ENCODE measurements around the gene LIMS1. TPM values are rescaled to one million over a fixed set of nuclear protein-coding genes. Genes with fewer than 3 reads are reported as not detected.

Gene LIMS1
- total and polyA plus RNA-seq, 2 of the 13 experiments (the other 11 are each of a cell fraction or from before 2014, with no cell fraction given) = 38.3 to 49.6 TPM

DNA sequence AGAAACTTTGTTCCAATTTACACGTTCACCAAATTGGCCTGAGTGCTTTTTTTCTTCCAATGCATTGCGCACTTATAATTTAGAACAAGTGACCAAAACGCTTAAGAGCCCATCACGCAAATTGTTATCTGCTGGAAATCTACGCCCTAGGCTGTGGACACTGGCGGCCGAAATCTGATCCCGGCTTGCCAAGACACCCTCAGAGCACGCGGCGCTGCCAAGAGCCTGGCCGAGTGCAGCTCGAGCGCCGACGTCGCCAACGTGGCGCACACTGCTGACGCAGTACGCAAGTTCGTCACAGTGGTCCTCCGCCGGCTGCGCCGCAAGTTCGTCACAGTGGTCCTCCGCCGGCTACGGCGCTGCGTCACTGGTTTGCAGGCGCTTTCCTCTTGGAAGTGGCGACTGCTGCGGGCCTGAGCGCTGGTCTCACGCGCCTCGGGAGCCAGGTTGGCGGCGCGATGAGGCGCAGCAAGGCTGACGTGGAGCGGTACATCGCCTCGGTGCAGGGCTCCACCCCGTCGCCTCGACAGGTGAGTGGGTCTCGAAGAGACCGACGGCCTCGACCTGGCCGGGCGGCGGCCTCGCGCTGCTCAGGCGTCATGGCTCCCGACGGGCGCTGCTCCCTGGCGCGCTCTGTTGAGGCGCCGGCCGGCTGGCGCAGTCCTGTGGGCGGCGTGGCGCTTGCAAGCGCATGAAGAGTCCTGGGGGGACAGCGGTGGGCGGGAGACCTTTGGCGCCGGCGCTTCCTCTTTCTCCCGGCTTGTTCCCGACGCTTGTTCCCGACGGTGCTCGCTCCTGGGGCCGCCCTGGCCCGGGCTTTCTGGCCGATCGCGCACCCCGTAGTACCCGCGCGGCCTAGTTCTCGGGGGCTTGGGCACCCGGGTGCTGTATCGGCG is 185.1 kb downstream of the LIMS1 start, which contains the start of gene RANBP2 (continued):
- TF ChIP-seq SMC3 (IDR thresholded peaks at IDR 0.05; ENCODE audit: low read length) (no peak), HDAC1 (CRISPR knock-in tag; IDR thresholded peaks at IDR 0.05) (peak; percentile 99), ZNF703 (CRISPR knock-in tag; IDR thresholded peaks at IDR 0.05; ENCODE audit: borderline replicate concordance) (peak; percentile 49; the same call in 1 of the 2 replicates), NFE2L2 (IDR thresholded peaks at IDR 0.05; ENCODE audit: low read length) (no peak), ZNF737 (CRISPR knock-in tag; IDR thresholded peaks at IDR 0.05; ENCODE audit: borderline replicate concordance) (peak; percentile 92; the same call in 1 of the 2 replicates), ZNF772 (CRISPR knock-in tag; IDR thresholded peaks at IDR 0.05) (peak; percentile 97), ZNF20 (CRISPR knock-in tag; IDR thresholded peaks at IDR 0.05) (no peak), RBM39 (IDR thresholded peaks at IDR 0.05; ENCODE audit: low read depth, low read length, poor library complexity, severe bottlenecking) (peak; percentile 95), REPIN1 (CRISPR knock-in tag; IDR thresholded peaks at IDR 0.05; ENCODE audit: borderline replicate concordance, low read depth) (peak; percentile 99), ZNF678 (CRISPR knock-in tag; IDR thresholded peaks at IDR 0.05) (peak; percentile 89), MED1 (CRISPR knock-in tag; IDR thresholded peaks at IDR 0.05) (peak; percentile 90), GTF2F1 (IDR thresholded peaks at IDR 0.05; ENCODE audit: low read length) (peak; percentile 79), RCOR2 (CRISPR knock-in tag; IDR thresholded peaks at IDR 0.05) (peak; percentile 79; the same call in 1 of the 2 replicates), SYNCRIP (IDR thresholded peaks at IDR 0.05; ENCODE audit: insufficient read depth, low read depth, low read length) (no peak), ZNF75D (CRISPR knock-in tag; IDR thresholded peaks at IDR 0.05; ENCODE audit: borderline replicate concordance) (no peak; the same call in 1 of the 2 replicates), CEBPG (CRISPR knock-in tag; IDR thresholded peaks at IDR 0.05) (peak; percentile 56), NR2C2 (CRISPR knock-in tag; IDR thresholded peaks at IDR 0.05; ENCODE audit: borderline replicate concordance) (peak; percentile 90), REXO4 (CRISPR knock-in tag; IDR thresholded peaks at IDR 0.05; ENCODE audit: borderline replicate concordance) (peak; percentile 95), ZNF891 (CRISPR knock-in tag; IDR thresholded peaks at IDR 0.05) (peak; percentile 91; the same call in 1 of the 2 replicates), ZNF260 (CRISPR knock-in tag; IDR thresholded peaks at IDR 0.05; ENCODE audit: borderline replicate concordance, low read depth) (0 out of 2 replicates have a peak, but pooled peaks have one; percentile 54), WIZ (CRISPR knock-in tag; IDR thresholded peaks at IDR 0.05) (peak; percentile 92; the same call in 1 of the 2 replicates)
- TF ChIP-seq, protein P1, sequence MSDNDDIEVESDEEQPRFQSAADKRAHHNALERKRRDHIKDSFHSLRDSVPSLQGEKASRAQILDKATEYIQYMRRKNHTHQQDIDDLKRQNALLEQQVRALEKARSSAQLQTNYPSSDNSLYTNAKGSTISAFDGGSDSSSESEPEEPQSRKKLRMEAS (IDR thresholded peaks at IDR 0.05) = peak; percentile 100
- TF ChIP-seq, protein P2, sequence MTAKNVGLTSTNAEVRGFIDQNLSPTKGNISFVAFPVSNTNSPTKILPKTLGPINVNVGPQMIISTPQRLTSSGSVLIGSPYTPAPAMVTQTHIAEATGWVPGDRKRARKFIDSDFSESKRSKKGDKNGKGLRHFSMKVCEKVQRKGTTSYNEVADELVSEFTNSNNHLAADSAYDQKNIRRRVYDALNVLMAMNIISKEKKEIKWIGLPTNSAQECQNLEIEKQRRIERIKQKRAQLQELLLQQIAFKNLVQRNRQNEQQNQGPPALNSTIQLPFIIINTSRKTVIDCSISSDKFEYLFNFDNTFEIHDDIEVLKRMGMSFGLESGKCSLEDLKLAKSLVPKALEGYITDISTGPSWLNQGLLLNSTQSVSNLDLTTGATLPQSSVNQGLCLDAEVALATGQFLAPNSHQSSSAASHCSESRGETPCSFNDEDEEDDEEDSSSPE (CRISPR knock-in tag; IDR thresholded peaks at IDR 0.05) = peak; percentile 83
- TF ChIP-seq, protein P3, sequence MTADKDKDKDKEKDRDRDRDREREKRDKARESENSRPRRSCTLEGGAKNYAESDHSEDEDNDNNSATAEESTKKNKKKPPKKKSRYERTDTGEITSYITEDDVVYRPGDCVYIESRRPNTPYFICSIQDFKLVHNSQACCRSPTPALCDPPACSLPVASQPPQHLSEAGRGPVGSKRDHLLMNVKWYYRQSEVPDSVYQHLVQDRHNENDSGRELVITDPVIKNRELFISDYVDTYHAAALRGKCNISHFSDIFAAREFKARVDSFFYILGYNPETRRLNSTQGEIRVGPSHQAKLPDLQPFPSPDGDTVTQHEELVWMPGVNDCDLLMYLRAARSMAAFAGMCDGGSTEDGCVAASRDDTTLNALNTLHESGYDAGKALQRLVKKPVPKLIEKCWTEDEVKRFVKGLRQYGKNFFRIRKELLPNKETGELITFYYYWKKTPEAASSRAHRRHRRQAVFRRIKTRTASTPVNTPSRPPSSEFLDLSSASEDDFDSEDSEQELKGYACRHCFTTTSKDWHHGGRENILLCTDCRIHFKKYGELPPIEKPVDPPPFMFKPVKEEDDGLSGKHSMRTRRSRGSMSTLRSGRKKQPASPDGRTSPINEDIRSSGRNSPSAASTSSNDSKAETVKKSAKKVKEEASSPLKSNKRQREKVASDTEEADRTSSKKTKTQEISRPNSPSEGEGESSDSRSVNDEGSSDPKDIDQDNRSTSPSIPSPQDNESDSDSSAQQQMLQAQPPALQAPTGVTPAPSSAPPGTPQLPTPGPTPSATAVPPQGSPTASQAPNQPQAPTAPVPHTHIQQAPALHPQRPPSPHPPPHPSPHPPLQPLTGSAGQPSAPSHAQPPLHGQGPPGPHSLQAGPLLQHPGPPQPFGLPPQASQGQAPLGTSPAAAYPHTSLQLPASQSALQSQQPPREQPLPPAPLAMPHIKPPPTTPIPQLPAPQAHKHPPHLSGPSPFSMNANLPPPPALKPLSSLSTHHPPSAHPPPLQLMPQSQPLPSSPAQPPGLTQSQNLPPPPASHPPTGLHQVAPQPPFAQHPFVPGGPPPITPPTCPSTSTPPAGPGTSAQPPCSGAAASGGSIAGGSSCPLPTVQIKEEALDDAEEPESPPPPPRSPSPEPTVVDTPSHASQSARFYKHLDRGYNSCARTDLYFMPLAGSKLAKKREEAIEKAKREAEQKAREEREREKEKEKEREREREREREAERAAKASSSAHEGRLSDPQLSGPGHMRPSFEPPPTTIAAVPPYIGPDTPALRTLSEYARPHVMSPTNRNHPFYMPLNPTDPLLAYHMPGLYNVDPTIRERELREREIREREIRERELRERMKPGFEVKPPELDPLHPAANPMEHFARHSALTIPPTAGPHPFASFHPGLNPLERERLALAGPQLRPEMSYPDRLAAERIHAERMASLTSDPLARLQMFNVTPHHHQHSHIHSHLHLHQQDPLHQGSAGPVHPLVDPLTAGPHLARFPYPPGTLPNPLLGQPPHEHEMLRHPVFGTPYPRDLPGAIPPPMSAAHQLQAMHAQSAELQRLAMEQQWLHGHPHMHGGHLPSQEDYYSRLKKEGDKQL (CRISPR knock-in tag; IDR thresholded peaks at IDR 0.05; ENCODE audit: low read depth) = peak; percentile 69; the same call in 1 of the 2 replicates
